ENCODE results near the gene KDM4C. TPM values are rescaled to one million over a fixed set of nuclear protein-coding genes. Genes with fewer than 3 reads are reported as not detected.

The KDM4C gene
- total and polyA plus RNA-seq, 5 donors from 2014 or later, result 27.9 to 99.0 (median 32.0) TPM

- H3K27me3 ChIP-seq (ENCODE audit: control insufficient read depth, insufficient read depth, low read length), result no peaks in the 10 kb centered on the region
- no peak overlapping the region for H3K27ac ChIP-seq (ENCODE audit: insufficient read depth, low read length, poor library complexity, severe bottlenecking)
- ATAC-seq (ENCODE audit: low read depth in 2 of 2) (no peak), DNase-seq (no peak)
- H3K36me3 Mint-ChIP-seq, result peaks cover 69% of the 10 kb centered on the region
- H3K4me1 ChIP-seq (ENCODE audit: control insufficient read depth, insufficient read depth, low read length, poor library complexity, severe bottlenecking), result no peaks in the 10 kb centered on the region
- peaks cover 52% of the 10 kb centered on the region for H3K36me3 ChIP-seq (ENCODE audit: control insufficient read depth, insufficient read depth, low read length)
- no peak overlapping the region for H3K4me3 ChIP-seq (ENCODE audit: low read depth, low read length)
- peaks cover 0 to 13% (median 0%) of the 10 kb centered on the region in 4 donors for H3K4me1 Mint-ChIP-seq
- H3K27ac Mint-ChIP-seq, result no peak overlapping the region
- no peaks in the 10 kb centered on the region for H3K9me3 Mint-ChIP-seq
- H3K4me3 Mint-ChIP-seq, result no peak overlapping the region
- H3K9me3 ChIP-seq (ENCODE audit: control insufficient read depth in 2 of 2, low read length in 2 of 2), result no peaks in the 10 kb centered on the region
- H3K27me3 Mint-ChIP-seq, result no peaks in the 10 kb centered on the region
These were observed 321.3 kb downstream of the KDM4C start for GRCh38 chr9:7079051-7079450.

GRCh38 chr9:7081065-7081600 is 323.4 kb downstream of the KDM4C start:
- H3K4me1 Mint-ChIP-seq, result peaks cover 0 to 12% (median 0%) of the 10 kb centered on the region in 4 donors
- H3K27ac Mint-ChIP-seq, result no peak overlapping the region
- peaks cover 57% of the 10 kb centered on the region for H3K36me3 Mint-ChIP-seq
- Histone ChIP-seq H3K27me3 (ENCODE audit: control insufficient read depth, insufficient read depth, low read length) (no peaks in the 10 kb centered on the region), H3K4me1 (ENCODE audit: control insufficient read depth, insufficient read depth, low read length, poor library complexity, severe bottlenecking) (no peaks in the 10 kb centered on the region), H3K27ac (ENCODE audit: insufficient read depth, low read length, poor library complexity, severe bottlenecking) (no peak overlapping the region), H3K36me3 (ENCODE audit: control insufficient read depth, insufficient read depth, low read length) (peaks cover 44% of the 10 kb centered on the region), H3K9me3 (ENCODE audit: control insufficient read depth in 2 of 2, low read length in 2 of 2) (no peaks in the 10 kb centered on the region), H3K4me3 (ENCODE audit: low read depth, low read length) (no peak overlapping the region)
- no peak overlapping the region for H3K4me3 Mint-ChIP-seq
- ATAC-seq (ENCODE audit: low read depth in 2 of 2) (no peak), DNase-seq (no peak)
- H3K9me3 Mint-ChIP-seq, result no peaks in the 10 kb centered on the region
- H3K27me3 Mint-ChIP-seq, result no peaks in the 10 kb centered on the region

- Mint-ChIP-seq H3K4me1 (peaks cover 0 to 12% (median 0%) of the 10 kb centered on the region in 4 donors), H3K4me3 (no peak overlapping the region), H3K36me3 (peaks cover 51% of the 10 kb centered on the region), H3K9me3 (no peaks in the 10 kb centered on the region), H3K27me3 (no peaks in the 10 kb centered on the region), H3K27ac (no peak overlapping the region)
- ATAC-seq (ENCODE audit: low read depth in 2 of 2) (no peak), DNase-seq (no peak)
- Histone ChIP-seq H3K4me3 (ENCODE audit: low read depth, low read length) (no peak overlapping the region), H3K9me3 (ENCODE audit: control insufficient read depth in 2 of 2, low read length in 2 of 2) (no peaks in the 10 kb centered on the region), H3K4me1 (ENCODE audit: control insufficient read depth, insufficient read depth, low read length, poor library complexity, severe bottlenecking) (no peaks in the 10 kb centered on the region), H3K36me3 (ENCODE audit: control insufficient read depth, insufficient read depth, low read length) (peaks cover 38% of the 10 kb centered on the region), H3K27me3 (ENCODE audit: control insufficient read depth, insufficient read depth, low read length) (no peaks in the 10 kb centered on the region), H3K27ac (ENCODE audit: insufficient read depth, low read length, poor library complexity, severe bottlenecking) (no peak overlapping the region)
These were observed 325.4 kb downstream of the KDM4C start for GRCh38 chr9:7083192-7083591.

- H3K27ac Mint-ChIP-seq, result peak overlapping the region in 1 of 3 donors; percentile 3
These were observed 327.6 kb downstream of the KDM4C start for GRCh38 chr9:7085357-7085756.

GRCh38 chr9:7086389-7086788 is 328.6 kb downstream of the KDM4C start:
- Mint-ChIP-seq H3K36me3 (peaks cover 42% of the 10 kb centered on the region), H3K27ac (peak overlapping the region in 1 of 3 donors; percentile 74), H3K4me1 (peaks cover 0 to 13% (median 3%) of the 10 kb centered on the region in 4 donors), H3K27me3 (no peaks in the 10 kb centered on the region), H3K9me3 (peaks cover 0 to 2% (median 0%) of the 10 kb centered on the region in 7 donors), H3K4me3 (no peak overlapping the region)
- Histone ChIP-seq H3K4me3 (ENCODE audit: low read depth, low read length) (no peak overlapping the region), H3K4me1 (ENCODE audit: control insufficient read depth, insufficient read depth, low read length, poor library complexity, severe bottlenecking) (no peaks in the 10 kb centered on the region), H3K9me3 (ENCODE audit: control insufficient read depth in 2 of 2, low read length in 2 of 2) (no peaks in the 10 kb centered on the region), H3K27me3 (ENCODE audit: control insufficient read depth, insufficient read depth, low read length) (no peaks in the 10 kb centered on the region), H3K36me3 (ENCODE audit: control insufficient read depth, insufficient read depth, low read length) (peaks cover 28% of the 10 kb centered on the region), H3K27ac (ENCODE audit: insufficient read depth, low read length, poor library complexity, severe bottlenecking) (no peak overlapping the region)
- ATAC-seq (ENCODE audit: low read depth in 2 of 2) (no peak), DNase-seq (no peak)

More at GRCh38 chr9:7085357-7085756, 327.6 kb downstream of the KDM4C start:
- Histone ChIP-seq H3K4me1 (ENCODE audit: control insufficient read depth, insufficient read depth, low read length, poor library complexity, severe bottlenecking) (no peaks in the 10 kb centered on the region), H3K36me3 (ENCODE audit: control insufficient read depth, insufficient read depth, low read length) (peaks cover 28% of the 10 kb centered on the region), H3K27ac (ENCODE audit: insufficient read depth, low read length, poor library complexity, severe bottlenecking) (no peak overlapping the region), H3K9me3 (ENCODE audit: control insufficient read depth in 2 of 2, low read length in 2 of 2) (no peaks in the 10 kb centered on the region), H3K27me3 (ENCODE audit: control insufficient read depth, insufficient read depth, low read length) (no peaks in the 10 kb centered on the region), H3K4me3 (ENCODE audit: low read depth, low read length) (no peak overlapping the region)
- no peaks in the 10 kb centered on the region for H3K27me3 Mint-ChIP-seq
- H3K36me3 Mint-ChIP-seq, result peaks cover 42% of the 10 kb centered on the region
- H3K9me3 Mint-ChIP-seq, result no peaks in the 10 kb centered on the region
- DNase-seq (no peak), ATAC-seq (ENCODE audit: low read depth in 2 of 2) (no peak)
- H3K4me1 Mint-ChIP-seq, result peaks cover 0 to 12% (median 3%) of the 10 kb centered on the region in 4 donors
- no peak overlapping the region for H3K4me3 Mint-ChIP-seq

- Histone ChIP-seq H3K4me1 (ENCODE audit: control insufficient read depth, insufficient read depth, low read length, poor library complexity, severe bottlenecking) (no peaks in the 10 kb centered on the region), H3K4me3 (ENCODE audit: low read depth, low read length) (no peak overlapping the region), H3K27ac (ENCODE audit: insufficient read depth, low read length, poor library complexity, severe bottlenecking) (no peak overlapping the region), H3K36me3 (ENCODE audit: control insufficient read depth, insufficient read depth, low read length) (peaks cover 19% of the 10 kb centered on the region), H3K27me3 (ENCODE audit: control insufficient read depth, insufficient read depth, low read length) (no peaks in the 10 kb centered on the region), H3K9me3 (ENCODE audit: control insufficient read depth in 2 of 2, low read length in 2 of 2) (no peaks in the 10 kb centered on the region)
- Mint-ChIP-seq H3K9me3 (peaks cover 0 to 2% (median 0%) of the 10 kb centered on the region in 7 donors), H3K36me3 (peaks cover 45% of the 10 kb centered on the region), H3K27ac (no peak overlapping the region), H3K4me3 (no peak overlapping the region), H3K4me1 (peaks cover 0 to 17% (median 4%) of the 10 kb centered on the region in 4 donors), H3K27me3 (no peaks in the 10 kb centered on the region)
- no peak for DNase-seq
- no peak for ATAC-seq (ENCODE audit: low read depth in 2 of 2)
These were observed 330.8 kb downstream of the KDM4C start for GRCh38 chr9:7088611-7089010.

- Histone ChIP-seq H3K36me3 (ENCODE audit: control insufficient read depth, insufficient read depth, low read length) (peaks cover 23% of the 10 kb centered on the region), H3K27me3 (ENCODE audit: control insufficient read depth, insufficient read depth, low read length) (no peaks in the 10 kb centered on the region), H3K4me1 (ENCODE audit: control insufficient read depth, insufficient read depth, low read length, poor library complexity, severe bottlenecking) (no peaks in the 10 kb centered on the region), H3K27ac (ENCODE audit: insufficient read depth, low read length, poor library complexity, severe bottlenecking) (no peak overlapping the region), H3K4me3 (ENCODE audit: low read depth, low read length) (no peak overlapping the region), H3K9me3 (ENCODE audit: control insufficient read depth in 2 of 2, low read length in 2 of 2) (no peaks in the 10 kb centered on the region)
- no peak overlapping the region for H3K4me3 Mint-ChIP-seq
- ATAC-seq (ENCODE audit: low read depth in 2 of 2) (no peak), DNase-seq (no peak)
- H3K27me3 Mint-ChIP-seq, result no peaks in the 10 kb centered on the region
- H3K36me3 Mint-ChIP-seq, result peaks cover 46% of the 10 kb centered on the region
- peaks cover 0 to 2% (median 0%) of the 10 kb centered on the region in 7 donors for H3K9me3 Mint-ChIP-seq
- H3K27ac Mint-ChIP-seq, result peak overlapping the region in 1 of 3 donors; percentile 30
- H3K4me1 Mint-ChIP-seq, result peaks cover 0 to 15% (median 4%) of the 10 kb centered on the region in 4 donors
These were observed 331.8 kb downstream of the KDM4C start for GRCh38 chr9:7089406-7090193.

Data from CD4-positive, CD25-positive, alpha-beta regulatory T cell (primary cell).